ENCODE measurements around the gene PKDREJ. TPM values are rescaled to one million over a fixed set of nuclear protein-coding genes. Genes with fewer than 3 reads are reported as not detected.

Gene PKDREJ, protein sequence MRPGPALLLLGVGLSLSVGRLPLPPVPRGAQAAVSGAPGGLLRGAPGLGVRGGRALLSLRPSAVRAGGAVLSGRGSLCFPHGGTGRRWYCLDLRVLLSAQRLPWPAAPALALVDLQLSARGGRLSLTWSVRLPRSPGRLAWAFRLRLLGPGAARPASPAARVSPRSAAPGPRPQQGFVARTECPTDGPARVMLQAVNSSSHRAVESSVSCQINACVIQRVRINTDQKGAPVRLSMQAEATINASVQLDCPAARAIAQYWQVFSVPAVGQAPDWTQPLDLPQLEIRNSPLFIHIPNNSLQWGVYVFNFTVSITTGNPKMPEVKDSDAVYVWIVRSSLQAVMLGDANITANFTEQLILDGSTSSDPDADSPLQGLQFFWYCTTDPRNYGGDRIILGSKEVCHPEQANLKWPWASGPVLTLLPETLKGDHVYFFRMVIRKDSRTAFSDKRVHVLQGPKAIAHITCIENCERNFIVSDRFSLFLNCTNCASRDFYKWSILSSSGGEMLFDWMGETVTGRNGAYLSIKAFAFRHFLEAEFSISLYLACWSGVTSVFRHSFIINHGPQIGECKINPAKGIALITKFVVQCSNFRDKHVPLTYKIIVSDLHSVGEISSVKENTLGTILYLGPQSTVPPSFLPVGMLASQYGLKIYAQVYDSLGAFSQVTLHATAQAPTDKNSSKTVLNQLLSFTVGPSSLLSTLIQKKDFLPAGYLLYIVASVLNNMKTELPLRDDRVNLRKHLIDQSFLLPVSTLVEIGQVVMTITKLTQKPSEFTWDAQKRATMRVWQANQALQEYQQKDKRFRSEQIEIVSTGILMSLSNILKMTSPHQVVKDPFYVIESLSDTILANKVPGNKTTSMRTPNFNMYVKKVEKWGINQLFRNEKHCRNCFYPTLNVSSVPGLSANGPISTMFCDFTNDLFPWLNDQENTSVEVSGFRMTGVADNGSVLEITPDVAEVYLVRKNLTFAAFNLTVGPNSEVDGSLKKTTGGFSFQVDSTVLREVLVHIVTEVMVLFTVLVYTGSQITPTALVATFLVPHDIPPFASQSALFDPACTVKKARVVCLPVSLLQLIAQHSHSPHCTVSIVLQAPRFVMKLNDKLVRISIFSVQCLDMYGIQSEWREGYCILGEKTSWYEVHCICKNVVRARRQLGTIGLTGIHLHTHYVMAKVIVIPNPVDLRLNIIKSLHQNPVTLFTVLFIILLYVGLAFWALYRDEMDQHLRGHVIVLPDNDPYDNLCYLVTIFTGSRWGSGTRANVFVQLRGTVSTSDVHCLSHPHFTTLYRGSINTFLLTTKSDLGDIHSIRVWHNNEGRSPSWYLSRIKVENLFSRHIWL (N-terminal part only)
- under 0.01 TPM in 1 of 2 replicates, not detected in the other for total RNA-seq

DNA sequence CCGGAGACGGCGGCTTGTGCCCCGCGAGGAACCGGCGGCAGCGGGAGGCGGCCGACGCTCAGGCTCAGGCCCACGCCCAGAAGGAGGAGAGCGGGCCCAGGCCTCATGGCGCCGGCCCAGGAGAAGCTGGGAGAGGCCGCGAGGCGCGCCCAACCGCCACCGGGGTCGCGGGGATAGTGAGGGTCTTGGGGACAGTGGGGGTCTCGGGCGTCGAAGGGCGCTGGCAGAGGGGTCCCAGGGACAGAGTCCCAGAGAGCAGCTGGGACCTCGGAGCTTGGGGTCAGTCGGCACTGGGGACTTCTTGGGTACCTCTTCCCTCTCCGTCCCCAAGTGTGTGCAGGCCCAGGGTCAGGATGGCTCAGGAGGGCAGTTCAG, at the start of gene PKDREJ:
PKDREJ (minus strand) TSS at position 128 of the 375 bp plus-strand sequence; CDS start at position 107, 21 bp downstream.

DNA sequence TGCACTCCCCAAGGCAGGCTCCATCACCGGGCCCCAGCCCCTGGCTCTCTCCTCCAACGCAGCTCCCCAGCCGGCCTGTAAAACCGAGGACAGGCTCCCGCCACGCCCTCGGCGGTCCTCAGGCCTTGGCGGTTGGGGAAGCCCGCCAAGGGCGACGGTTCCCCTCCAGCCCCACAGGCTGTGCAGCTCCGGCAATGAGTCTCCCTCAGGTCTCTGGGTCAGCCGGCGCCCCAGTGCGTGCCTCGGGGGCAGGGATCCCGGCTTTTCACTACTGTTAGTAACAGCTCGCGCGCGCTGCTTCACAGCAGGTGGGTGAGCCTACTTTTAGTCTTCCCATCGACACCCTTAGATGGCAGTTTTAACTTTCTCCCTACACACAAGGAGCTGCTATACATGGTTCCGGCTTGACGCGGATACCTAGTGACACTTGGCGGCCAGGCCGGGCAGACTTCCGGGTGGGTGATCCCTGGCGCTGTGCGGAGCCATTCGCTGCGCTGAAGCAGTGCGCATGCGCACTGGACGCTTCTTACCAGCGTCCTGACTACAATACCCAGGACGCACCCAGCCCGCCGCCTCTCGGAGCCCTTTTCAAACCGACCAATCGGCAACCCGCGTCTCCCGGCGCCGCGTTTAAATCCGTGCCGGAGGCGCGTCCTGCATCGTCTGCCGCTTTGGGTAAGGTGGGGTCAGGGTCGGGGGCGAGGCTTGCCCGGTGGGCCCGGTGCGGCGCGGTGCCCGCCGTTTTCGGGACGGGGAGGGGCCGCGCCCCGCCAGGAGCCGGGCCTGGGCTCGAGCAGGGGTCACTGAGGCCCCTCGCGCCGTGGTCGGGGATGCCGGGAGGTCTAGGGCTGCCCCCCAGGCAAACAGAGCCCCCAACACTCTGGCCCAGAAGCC, 33.4 kb upstream of the PKDREJ start, which contains the start of gene GTSE1:
GTSE1 (plus strand) TSS at position 614 of the 894 bp plus-strand sequence. CDS start 531 bp downstream, outside the sequence.

GRCh38 chr22:46267431-46268279, 4.5 kb upstream of the PKDREJ start, which contains the start of gene TTC38:
Gene TTC38, plus strand, starts transcription at chr22:46268008. Its CDS starts 32 bp downstream, at chr22:46268040.

DNA sequence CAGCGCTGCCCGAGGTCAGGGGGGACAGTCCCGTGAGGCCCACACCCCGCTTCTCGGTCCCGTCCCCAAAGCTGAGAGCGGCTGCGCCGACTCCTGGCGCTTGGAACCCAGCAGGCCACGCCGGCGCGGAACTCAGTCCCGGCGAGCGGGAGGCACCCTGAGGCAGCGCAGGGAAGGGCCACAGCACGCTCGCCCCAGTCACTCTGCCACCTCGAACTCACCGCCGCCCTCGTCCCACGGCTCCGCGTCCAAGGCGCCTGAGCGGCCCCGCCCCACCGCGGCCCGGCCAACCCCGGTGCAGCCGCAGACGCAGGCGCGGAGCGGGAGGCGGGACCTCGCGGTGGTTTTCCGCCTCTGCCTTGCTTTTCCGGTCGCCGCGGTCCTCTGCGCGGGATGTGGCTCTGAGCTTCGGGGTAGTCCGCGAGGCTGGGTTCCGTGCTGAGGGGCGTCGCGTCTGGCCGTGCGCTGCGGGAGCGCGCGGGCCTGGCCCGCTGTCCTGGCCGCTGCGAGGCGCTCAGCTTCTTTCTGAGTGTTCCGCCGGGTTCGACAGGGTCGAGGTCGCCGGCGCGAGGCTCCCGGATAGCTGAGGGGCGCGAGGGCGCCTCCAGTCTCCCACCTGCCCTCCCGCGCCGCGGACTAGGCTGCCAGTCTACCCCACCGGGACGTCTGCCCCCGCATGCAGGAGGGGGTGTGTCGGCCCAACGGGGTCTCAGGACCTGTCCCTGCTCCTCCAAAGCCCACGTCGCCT, 12.9 kb downstream of the PKDREJ start, which contains the start of gene CDPF1:
CDPF1 (minus strand) TSS at position 259 of the 748 bp plus-strand sequence. CDS start 2,009 bp downstream, outside the sequence.

Other genes with a start within 250 kb of the PKDREJ start
- 7.6 and 15.8 TPM in 2 replicates for gene PPARA, start 112.8 kb downstream of the PKDREJ start, total RNA-seq
- gene CDPF1, start 13.1 kb downstream of the PKDREJ start, total RNA-seq, result 11.1 and 11.2 TPM in 2 replicates
- 29.7 and 32.6 TPM in 2 replicates for gene TTC38, start 4.7 kb upstream of the PKDREJ start, total RNA-seq
- 1.3 and 1.5 TPM in 2 replicates for gene GTSE1, start 33.5 kb upstream of the PKDREJ start, total RNA-seq
- 19.0 and 20.7 TPM in 2 replicates for gene TRMU, start 72.4 kb upstream of the PKDREJ start, total RNA-seq